Activated CD8-positive, alpha-beta memory T cell treated with anti-CD3 and anti-CD28 coated beads, Interleukin-2, amount 50 U/mL, for 48 hours (primary cell): ENCODE measurements around the gene NRXN3.

Source experiments
- DNase-seq: peaks from one replicate; pipeline ENCODE4 v3.0.0-alpha.2; 2020

The NRXN3 gene

GRCh38 chr14:78327426-78328221 lies 157.5 kb downstream of the NRXN3 start:
- no peak for DNase-seq

GRCh38 chr14:78329371-78329770 lies 159.2 kb downstream of the NRXN3 start:
- no peak for DNase-seq

GRCh38 chr14:78335531-78335930 lies 165.4 kb downstream of the NRXN3 start:
- DNase-seq, result no peak

GRCh38 chr14:78340250-78340649 lies 170.1 kb downstream of the NRXN3 start:
- DNase-seq, result no peak

DNA sequence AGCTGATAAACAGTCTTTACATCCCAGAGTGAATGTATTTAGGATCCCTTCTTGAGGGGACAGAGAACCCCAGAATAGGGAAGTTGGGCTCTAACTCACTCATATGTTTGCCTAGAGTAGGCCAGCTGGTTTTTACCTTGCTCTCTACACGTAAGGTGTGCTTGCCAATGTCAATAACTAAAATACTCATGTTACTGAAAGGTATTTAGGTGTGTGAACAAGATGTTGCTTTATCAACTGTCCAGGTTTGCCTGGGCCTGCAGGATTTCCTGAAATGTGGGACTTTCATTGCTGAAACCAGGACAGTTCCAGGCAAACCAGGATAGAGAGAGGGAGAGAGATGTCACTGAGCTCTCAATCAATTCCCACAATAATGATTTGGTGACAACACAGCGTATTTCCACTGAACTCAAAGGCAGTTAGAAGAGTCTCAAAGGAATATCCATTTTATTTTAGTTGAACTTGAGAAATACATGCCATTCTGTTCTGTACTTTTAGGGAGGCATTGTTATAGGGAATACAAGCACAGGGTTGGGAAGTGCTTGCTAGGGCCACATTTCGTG lies 171.7 kb downstream of the NRXN3 start:
- no peak for DNase-seq

DNA sequence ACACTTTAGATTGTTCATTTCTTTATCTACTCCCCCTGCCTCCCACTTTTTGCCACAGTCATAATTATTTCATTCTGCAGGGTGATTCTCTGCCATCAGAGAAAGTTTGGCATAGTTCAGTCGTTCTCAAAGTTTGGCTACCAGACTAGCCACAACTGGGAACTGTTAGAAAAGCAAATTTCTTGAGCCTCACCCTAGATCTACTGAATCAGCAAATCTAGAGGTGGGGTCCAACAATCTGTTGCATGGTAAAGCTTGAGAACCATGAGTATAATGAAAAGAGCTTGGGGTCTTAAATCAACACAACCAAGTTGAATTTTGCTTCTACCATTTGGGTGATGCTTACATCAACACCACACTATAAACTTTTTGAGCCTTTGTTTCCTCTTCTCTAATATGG lies 172.7 kb downstream of the NRXN3 start:
- DNase-seq, result no peak

DNA sequence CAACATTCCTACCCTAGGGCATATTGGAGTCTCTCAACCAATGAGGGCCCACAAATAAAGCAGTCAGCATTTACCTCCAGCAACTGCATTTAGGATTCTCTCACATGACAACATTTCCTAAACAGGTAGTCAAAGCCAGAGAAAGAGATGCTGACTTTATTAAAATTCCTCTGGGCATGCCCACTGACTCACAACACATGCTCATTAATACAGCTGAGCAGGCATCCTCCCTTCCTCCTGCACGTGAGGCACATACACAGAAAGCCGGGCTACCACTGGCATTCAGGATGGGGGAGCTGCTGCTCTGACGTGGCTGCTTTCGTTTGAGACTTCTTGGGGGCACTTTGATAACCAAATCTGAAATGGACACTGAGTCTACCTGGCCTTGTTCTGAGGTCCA lies 174.1 kb downstream of the NRXN3 start:
- no peak for DNase-seq

GRCh38 chr14:78345131-78345744 lies 175.1 kb downstream of the NRXN3 start:
- DNase-seq, result no peak

- DNase-seq, result no peak
Measured at GRCh38 chr14:78346747-78347146, 176.6 kb downstream of the NRXN3 start.

GRCh38 chr14:78355109-78355508 lies 184.9 kb downstream of the NRXN3 start:
- DNase-seq, result no peak

- DNase-seq, result no peak
Measured at GRCh38 chr14:78356391-78356790, 186.2 kb downstream of the NRXN3 start.

GRCh38 chr14:78358591-78358990 lies 188.4 kb downstream of the NRXN3 start:
- DNase-seq, result no peak

GRCh38 chr14:78359581-78359980 lies 189.4 kb downstream of the NRXN3 start:
- no peak for DNase-seq

DNA sequence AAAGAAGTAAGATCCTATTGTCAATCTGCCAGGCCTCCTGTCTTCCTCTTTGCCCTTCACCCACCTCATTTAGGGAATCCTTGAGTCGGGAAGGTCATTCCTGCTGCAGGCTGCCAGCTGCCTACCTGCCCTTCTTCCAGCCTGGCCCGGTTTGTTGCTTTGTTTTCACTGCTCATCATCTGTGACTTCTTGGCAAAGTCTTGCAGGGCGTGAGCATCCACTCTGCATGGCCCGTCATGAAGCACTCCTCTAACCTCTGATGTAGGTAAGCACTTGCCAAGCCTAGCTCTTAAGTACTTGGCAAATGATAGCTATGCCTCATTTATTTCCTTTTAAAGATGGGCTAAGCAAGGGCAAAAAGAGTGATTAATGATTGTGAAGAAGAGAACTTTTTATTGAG lies 192.8 kb downstream of the NRXN3 start:
- DNase-seq, result no peak

GRCh38 chr14:78367355-78367754 lies 197.2 kb downstream of the NRXN3 start:
- no peak for DNase-seq

DNA sequence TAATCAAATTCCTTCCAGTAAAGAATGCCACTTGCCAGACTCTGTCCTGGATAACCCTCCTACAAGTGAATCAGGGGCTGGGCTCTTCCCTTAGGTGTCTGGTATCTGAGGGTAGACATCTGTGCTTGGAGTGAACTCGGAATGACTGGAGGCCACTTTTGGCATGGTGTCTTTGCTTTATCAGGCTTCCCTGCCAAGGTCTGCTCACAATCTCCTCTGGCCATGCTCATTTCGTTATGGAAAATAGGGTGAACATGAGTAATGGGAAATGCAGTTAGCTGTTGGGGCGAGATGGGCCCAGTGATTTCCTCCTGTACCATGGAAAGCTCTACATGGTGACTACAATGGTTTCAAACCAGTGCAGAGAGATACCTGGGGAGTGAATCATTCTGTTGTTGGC lies 212.9 kb downstream of the NRXN3 start:
- DNase-seq, result no peak

- no peak for DNase-seq
Measured at GRCh38 chr14:78398216-78398615, 228.0 kb downstream of the NRXN3 start.

DNA sequence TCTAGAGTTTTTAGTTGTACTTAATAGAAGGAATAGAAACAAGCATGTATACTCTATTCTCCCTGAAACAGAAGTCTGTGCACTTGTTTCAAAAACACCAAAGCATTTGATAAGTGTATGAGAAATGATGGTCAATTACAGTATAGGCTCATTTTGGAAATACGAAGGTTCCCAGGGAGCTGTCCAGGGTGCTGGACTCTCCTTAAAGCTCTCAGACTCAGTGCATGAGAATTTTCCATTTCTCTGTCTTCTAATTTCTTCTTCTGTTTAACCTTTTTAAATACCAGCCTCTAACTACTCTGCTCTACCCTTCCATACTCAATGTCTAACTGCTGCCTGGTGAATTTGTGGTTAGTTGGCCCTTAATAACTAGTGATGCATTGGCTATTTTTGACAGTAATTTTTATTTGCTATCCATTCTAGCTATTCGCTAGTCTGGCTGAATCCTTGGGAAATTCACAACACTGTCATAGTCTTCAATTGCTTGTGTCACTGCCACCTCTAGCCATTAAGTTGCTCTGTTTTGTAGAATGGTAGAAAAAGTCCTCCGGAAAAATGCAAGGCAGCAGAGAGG lies 229.2 kb downstream of the NRXN3 start:
- DNase-seq, result no peak

- DNase-seq, result no peak
Measured at GRCh38 chr14:78401866-78402265, 231.7 kb downstream of the NRXN3 start.

DNA sequence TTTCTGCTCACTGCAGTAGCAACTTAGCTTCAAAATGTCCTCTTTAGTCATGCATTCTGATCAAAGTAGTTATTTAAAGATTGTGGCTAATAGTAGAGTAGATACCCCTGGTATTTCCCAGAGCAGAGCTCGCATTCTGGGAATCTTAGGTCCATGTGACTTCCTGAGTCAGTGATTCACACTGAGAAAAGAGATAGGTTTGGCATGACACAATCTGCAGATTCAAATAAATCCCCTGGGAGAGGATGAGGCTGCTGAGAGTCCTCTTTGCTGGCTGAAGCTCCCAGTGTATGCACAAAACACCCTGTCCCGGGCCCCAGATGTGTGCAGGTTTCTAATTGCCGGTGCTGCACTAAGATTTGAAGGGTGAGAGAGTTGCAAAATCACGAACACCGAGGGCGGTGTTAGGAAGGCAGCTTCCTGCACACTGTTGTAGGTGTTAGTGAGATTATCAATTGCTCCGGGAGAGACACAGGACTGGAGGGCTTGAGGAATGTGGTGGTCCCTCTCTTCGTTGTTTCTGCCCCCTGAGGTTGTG lies 233.2 kb downstream of the NRXN3 start:
- no peak for DNase-seq

DNA sequence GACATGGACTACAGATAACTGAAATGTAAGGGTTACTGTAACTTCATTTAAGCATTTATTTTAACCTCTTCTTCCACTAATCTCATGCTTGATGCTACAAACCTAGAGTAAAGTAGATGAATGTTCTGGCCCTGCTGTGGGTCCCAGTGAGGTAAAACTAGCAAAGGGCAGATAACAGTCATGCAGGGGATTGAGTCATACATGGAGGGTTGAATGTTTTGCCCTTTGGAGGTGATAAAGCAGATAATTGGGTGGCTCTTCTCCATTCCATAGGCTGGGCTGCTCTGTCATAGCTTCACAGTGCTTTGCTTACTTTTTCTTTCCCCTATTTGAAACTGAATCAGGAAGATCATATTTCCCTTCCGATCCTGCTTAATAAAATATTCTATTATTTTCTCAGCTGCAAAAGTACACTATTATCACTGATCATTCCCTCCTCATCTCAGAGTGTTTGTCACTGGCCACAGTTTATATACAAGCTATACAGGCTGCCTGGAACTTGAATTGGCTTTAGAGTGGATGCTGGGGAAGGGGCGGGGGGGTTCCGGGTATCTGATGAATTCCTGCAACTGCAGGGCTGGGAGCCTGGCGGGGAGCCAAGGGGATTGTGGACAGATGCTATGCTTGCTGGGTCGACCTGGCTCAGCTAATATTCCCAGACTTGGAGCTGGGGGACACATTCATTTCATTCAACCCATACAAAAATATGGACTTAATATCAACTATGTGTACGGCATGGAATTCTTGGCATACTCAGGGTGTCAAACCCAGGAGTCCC lies 235.1 kb downstream of the NRXN3 start:
- DNase-seq, result no peak

GRCh38 chr14:78412475-78412874 lies 242.3 kb downstream of the NRXN3 start:
- no peak for DNase-seq

GRCh38 chr14:78414172-78414571 lies 244.0 kb downstream of the NRXN3 start:
- no peak for DNase-seq
